AG08395 (cell line): Measurements from ENCODE around the gene VAPB.
"Not testable (repeated sequence)": the region's sequence is repeated elsewhere in the genome, so short reads cannot be mapped to it uniquely, and the experiment has no call there.

ENCODE experiments used
- DNase-seq: peaks from one replicate; pipeline ENCODE4 v3.0.0; 2012; ENCODE audit warnings: mixed read lengths, low spot score

VAPB gene

GRCh38 chr20:58407201-58407873, 18.3 kb downstream of the VAPB start:
- no peak for DNase-seq

GRCh38 chr20:58407966-58408557, 19.0 kb downstream of the VAPB start:
- no peak for DNase-seq

- DNase-seq = no peak
Measured at GRCh38 chr20:58408603-58409246, 19.7 kb downstream of the VAPB start.

- DNase-seq = not testable (repeated sequence)
Measured at GRCh38 chr20:58414216-58414615, 25.2 kb downstream of the VAPB start.

GRCh38 chr20:58414786-58415185, 25.8 kb downstream of the VAPB start:
- not testable (repeated sequence) for DNase-seq

- DNase-seq = no peak
Measured at GRCh38 chr20:58416057-58416456, 27.0 kb downstream of the VAPB start.

- DNase-seq = no peak
Measured at GRCh38 chr20:58416835-58417234, 27.8 kb downstream of the VAPB start.

- DNase-seq = no peak
Measured at GRCh38 chr20:58417438-58417837, 28.4 kb downstream of the VAPB start.

- no peak for DNase-seq
Measured at GRCh38 chr20:58418949-58419748, 30.1 kb downstream of the VAPB start.

- DNase-seq = peak; percentile 89
Measured at GRCh38 chr20:58420798-58421496, 31.9 kb downstream of the VAPB start.

- no peak for DNase-seq
Measured at GRCh38 chr20:58421497-58421850, 32.4 kb downstream of the VAPB start.

- DNase-seq = no peak
Measured at GRCh38 chr20:58424218-58424969, 35.4 kb downstream of the VAPB start.

GRCh38 chr20:58427571-58427970, 38.5 kb downstream of the VAPB start:
- DNase-seq = not testable (repeated sequence)

- DNase-seq = no peak
Measured at GRCh38 chr20:58428364-58428763, 39.3 kb downstream of the VAPB start.

GRCh38 chr20:58429303-58429702, 40.3 kb downstream of the VAPB start:
- DNase-seq = no peak

- DNase-seq = peak; percentile 65
Measured at GRCh38 chr20:58431134-58431533, 42.1 kb downstream of the VAPB start.

- no peak for DNase-seq
Measured at GRCh38 chr20:58432186-58432954, 43.3 kb downstream of the VAPB start.

- no peak for DNase-seq
Measured at GRCh38 chr20:58433029-58433647, 44.1 kb downstream of the VAPB start.

- DNase-seq = peak; percentile 86
Measured at GRCh38 chr20:58433759-58434158, 44.7 kb downstream of the VAPB start.

- no peak for DNase-seq
Measured at GRCh38 chr20:58434326-58434725, 45.3 kb downstream of the VAPB start.
